ENCODE results near the gene YPEL1.

- no peak for TF ChIP-seq KDM5A (IDR thresholded peaks at IDR 0.05; ENCODE audit: low read length)
- TF ChIP-seq POLR2A (IDR thresholded peaks at IDR 0.05; ENCODE audit: control extremely low read depth in 1 of 2, low read depth in 2 of 2, low read length in 2 of 2), result no peak
- TF ChIP-seq, protein P1, sequence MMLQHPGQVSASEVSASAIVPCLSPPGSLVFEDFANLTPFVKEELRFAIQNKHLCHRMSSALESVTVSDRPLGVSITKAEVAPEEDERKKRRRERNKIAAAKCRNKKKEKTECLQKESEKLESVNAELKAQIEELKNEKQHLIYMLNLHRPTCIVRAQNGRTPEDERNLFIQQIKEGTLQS (IDR thresholded peaks at IDR 0.05; ENCODE audit: insufficient read depth, low read depth, low read length), result no peak
- TF ChIP-seq, protein P2, sequence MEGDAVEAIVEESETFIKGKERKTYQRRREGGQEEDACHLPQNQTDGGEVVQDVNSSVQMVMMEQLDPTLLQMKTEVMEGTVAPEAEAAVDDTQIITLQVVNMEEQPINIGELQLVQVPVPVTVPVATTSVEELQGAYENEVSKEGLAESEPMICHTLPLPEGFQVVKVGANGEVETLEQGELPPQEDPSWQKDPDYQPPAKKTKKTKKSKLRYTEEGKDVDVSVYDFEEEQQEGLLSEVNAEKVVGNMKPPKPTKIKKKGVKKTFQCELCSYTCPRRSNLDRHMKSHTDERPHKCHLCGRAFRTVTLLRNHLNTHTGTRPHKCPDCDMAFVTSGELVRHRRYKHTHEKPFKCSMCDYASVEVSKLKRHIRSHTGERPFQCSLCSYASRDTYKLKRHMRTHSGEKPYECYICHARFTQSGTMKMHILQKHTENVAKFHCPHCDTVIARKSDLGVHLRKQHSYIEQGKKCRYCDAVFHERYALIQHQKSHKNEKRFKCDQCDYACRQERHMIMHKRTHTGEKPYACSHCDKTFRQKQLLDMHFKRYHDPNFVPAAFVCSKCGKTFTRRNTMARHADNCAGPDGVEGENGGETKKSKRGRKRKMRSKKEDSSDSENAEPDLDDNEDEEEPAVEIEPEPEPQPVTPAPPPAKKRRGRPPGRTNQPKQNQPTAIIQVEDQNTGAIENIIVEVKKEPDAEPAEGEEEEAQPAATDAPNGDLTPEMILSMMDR (IDR thresholded peaks at IDR 0.05; ENCODE audit: control extremely low read depth in 1 of 3, insufficient read depth in 1 of 3, low read depth in 1 of 3, low read length in 3 of 3), result no peak
- TF ChIP-seq CREB1 (IDR thresholded peaks at IDR 0.05), result no peak
- no peak for TF ChIP-seq SIN3A (conservative IDR thresholded peaks at IDR 0.05 in 1 of 2, IDR thresholded peaks at IDR 0.05 in 1 of 2; ENCODE audit: low read depth in 1 of 2, low read length in 2 of 2)
- no peak for TF ChIP-seq POLR2AphosphoS5 (IDR thresholded peaks at IDR 0.05; ENCODE audit: low read depth, low read length)
- no peak for TF ChIP-seq SP2 (IDR thresholded peaks at IDR 0.05; ENCODE audit: low read length)
- no peak for TF ChIP-seq NRF1 (IDR thresholded peaks at IDR 0.05; ENCODE audit: low read depth, low read length)
- TF ChIP-seq ZNF274 (IDR thresholded peaks at IDR 0.05; ENCODE audit: borderline replicate concordance, extremely low read depth, low read length), result no peak
- no peak for TF ChIP-seq EGR1 (IDR thresholded peaks at IDR 0.05; ENCODE audit: borderline replicate concordance, low read depth, low read length)
These were observed 39.5 kb downstream of the YPEL1 start for GRCh38 chr22:21696115-21696514.

Measured in H1 (cell line).